Dedifferentiated amniotic fluid mesenchymal stem cell (primary cell): Measurements from ENCODE around the gene CSNK1E.

ENCODE experiments used
- DNase-seq: peaks from one replicate; pipeline ENCODE4 v3.0.0-alpha.2; 2016; ENCODE audit errors: extremely low spot score

The CSNK1E gene

GRCh38 chr22:38327805-38328204 is 10.6 kb upstream of the CSNK1E start:
- peak; percentile 59 for DNase-seq

DNA sequence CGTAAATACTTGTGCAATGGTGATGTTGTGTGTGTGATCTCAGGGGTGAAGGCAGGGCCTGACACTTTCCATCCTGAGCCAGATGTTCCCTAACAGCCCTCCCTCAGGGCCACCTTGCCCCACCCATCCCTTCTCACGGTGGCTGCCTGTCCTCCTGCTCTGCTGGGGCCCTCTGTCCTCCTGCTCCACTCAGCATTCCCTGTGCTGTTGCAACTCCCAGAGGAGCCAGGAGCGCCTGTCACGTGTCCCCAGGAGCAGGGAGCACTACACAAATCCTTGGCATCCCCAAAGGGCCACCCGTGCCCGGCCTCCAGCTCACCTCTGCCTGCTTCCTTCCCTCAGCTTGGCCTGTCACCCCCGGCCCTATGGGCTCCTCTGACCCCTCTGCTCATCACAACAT is 10.2 kb upstream of the CSNK1E start:
- no peak for DNase-seq

GRCh38 chr22:38325587-38325986 is 8.4 kb upstream of the CSNK1E start:
- DNase-seq: no peak

DNA sequence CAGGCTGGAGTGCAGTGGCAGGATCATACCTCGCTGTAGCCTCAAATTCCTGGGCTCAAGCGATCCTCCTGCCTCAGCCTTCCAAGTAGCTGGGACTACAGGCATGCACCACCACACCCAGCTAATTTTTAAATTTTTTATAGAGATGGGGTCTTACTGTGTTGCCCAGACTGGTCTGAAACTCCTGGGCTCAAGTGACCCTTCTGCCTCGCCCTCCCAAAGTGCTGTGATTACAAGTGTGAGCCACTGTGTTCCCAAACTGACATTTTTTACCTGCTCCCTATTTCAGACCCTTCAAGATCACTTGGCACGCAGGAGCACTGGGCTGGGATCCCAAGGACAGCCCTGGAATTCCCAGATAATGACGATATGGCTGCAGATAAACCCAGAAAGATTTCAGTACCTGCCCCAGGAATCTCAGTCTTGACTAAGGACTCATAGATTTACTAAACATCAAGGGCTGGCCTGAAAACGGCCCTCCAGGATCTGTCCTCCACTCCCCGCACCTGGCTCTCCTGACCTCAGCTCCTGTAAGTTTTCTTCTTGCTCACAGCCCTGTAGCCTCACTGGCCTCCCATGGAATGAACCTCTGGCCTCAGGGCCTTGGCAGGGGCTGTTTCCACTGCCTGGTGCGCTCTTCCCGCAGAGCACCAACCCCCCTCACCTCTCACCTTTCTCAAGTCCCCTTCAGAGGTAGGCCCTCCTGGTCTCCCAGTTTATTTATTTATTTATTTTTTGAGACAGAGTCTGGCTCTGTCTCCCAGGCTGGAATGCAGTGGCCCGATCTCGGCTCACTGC is 3.6 kb upstream of the CSNK1E start:
- no peak for DNase-seq

GRCh38 chr22:38318792-38319773 is 1.9 kb upstream of the CSNK1E start:
- no peak for DNase-seq

DNA sequence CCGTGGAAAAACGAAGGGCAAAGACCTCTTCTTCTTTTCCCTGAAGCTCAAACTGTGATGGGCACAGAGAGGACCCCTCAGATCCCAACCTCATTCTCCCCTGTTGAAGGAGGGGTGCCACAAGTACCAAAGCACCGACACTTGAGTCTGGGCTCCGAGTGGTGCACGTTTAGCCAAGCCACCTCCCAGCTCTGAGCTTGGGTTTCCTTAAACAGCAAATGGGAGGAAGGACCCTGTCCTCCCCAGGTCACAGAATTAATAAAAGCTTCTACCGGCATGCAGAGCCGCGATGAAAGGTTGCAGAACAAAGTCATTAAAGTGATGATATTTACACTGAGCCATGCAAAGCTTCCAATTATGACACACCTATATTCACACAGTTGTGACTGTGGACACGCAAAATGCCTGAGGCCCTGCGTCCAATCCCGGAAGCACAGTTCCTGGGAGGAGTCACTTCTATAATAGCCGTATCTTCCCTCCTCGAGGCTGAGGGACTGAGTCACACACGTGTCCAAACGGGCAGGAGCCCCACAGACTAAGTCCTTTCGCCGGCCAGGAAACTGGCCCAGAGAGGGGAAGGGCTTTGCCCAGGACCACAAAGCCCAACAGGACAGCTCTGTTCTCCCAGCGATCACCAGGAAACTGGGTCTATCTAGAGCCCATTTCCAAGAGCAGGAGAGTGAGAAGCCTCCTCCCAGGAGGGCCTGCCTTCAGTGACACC is 922 bp upstream of the CSNK1E start:
- peak; percentile 89 for DNase-seq

DNA sequence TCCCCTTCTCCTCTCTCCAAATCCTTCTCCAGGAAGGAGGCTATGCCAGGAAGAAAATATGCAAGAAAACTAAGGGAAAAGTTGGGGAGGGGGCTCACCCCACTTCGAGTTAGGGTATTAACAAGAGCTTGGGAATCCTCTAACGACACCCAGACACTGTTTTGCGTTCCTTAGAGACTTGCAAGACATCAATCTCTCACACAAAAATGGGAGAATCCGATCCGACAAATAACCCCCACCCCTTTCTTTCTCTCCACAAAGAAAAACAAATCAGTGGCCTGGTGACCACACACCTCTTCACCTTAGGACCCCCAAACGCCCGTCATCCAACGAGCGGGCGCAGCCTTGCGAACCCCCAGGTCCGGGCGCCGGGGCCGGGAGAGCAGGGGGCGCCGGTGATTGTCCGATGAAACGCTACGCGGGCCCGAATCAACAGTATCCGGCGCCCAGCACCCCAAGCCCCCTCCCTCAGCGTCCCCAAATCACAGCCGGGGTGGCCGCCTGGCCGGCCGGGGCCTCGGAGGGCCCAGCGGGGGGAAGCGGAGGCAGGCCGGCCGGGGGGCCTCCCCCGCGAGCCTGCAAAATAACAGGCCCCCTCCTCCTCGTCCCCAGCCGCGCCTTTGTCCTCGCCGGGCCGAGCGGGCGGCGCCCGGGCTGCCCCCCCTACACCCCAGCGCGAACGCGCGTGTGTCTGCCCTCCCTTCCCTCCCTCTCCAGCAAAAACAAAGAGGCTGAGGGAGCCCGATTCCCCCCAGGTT is 690 bp downstream of the CSNK1E start:
- peak; percentile 39 for DNase-seq

- no peak for DNase-seq
Measured at GRCh38 chr22:38315823-38316363, 1.3 kb downstream of the CSNK1E start.

DNA sequence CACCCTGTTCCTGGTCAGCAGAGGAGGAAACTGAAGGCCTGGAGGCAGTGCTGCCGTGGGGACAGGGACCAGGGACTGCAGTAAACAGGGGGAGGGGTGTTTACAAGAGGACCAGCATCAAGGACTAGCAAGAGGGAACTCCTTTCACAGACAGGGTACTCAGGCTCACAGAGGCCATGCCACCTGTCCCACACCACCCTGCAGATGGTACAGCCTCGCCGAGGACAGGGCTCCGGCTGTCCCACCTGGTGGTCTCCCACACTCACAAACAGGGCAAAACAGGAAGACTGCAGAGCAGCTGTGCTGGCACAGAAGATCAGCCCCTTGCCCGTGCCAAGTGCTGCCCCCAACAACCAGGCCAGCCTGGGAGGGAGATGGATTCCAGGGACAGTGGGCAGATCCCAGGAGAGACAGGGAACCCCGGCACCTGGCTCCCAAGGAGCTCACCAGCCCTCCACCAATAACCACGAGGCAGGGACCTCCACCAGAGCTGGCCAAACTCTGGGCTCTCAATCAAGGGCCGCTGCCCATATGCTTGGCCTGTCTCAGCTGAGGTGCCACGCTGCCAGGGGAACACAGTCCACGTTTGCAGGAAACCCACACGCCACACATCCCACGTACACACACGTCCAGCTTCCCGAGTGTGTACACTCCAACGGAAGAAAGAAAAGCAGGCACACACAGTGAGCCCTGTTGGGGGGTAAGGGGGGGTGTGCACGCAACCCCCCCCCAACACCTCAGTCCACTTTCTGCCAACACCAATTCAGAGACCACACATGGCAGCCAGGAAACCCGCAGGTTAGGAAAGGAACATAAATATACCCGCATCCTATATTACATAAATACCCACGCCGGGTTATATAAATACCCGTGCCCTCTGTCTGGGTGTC is 2.1 kb downstream of the CSNK1E start:
- DNase-seq: no peak

- no peak for DNase-seq
Measured at GRCh38 chr22:38314051-38314932, 2.9 kb downstream of the CSNK1E start.

- peak; percentile 32 for DNase-seq
Measured at GRCh38 chr22:38313384-38313955, 3.8 kb downstream of the CSNK1E start.

DNA sequence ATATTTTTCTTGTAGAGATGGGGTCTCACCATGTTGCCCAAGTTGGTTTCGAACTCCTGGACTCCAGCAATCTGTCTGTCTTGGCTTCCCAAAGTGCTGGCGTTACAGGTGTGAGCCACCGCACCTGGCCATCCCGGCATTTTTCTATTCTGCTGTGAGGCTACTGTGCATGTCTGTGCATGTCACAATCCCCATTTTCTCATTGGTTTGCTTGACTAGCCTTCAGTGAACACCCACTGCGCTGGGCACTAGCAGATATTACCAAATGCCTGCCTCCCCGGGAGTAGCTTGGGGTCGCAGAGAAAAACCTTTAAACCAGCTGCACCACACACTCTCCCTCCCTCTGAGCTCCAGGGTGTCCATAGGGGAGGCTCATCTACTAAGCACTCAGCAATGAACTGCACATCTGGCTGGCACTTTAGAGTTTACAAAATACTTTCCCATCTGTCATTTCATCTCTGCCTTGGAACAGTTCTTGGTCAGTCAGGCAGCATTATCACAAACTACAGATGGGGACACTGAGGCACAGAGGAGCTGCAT is 4.9 kb downstream of the CSNK1E start:
- DNase-seq: no peak

GRCh38 chr22:38311323-38311620 is 6.0 kb downstream of the CSNK1E start:
- no peak for DNase-seq

DNA sequence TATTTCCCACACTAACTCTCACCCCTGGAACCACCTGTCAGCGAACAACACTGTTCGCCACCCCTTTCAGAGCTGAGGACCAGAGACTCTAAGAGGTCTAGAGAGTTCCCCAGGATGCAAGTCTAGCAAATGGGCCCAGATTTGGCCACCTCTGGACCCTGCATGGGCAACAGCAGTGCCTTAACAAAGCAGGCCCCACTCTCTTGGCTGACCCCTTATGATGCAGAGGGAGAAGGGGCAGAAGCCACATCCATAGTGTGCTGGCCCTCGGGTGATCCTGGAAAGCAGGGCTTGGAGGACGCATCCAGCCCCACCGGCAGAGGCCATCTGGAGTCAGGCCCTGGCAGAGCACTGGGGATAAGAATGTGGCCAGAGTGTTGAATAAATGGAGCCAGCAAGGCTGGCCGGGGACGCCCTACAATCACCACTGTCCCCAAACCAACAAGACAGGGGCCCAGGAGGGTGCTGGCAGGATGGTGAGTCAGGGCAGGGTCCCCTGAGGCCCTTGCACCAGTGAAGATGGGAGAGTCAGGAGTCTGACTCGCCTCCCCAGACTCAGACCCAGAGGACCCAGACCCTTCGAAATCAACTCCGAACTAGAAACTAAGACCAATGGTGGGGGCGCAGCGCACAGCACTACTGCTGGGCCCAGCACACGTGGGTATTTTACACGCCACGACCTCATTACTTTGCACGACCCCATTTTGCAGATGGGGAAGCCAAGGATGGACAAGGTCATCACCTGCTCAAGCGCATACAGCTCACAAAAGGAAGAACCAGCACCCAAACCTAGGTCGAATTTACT is 6.5 kb downstream of the CSNK1E start:
- DNase-seq: no peak

DNA sequence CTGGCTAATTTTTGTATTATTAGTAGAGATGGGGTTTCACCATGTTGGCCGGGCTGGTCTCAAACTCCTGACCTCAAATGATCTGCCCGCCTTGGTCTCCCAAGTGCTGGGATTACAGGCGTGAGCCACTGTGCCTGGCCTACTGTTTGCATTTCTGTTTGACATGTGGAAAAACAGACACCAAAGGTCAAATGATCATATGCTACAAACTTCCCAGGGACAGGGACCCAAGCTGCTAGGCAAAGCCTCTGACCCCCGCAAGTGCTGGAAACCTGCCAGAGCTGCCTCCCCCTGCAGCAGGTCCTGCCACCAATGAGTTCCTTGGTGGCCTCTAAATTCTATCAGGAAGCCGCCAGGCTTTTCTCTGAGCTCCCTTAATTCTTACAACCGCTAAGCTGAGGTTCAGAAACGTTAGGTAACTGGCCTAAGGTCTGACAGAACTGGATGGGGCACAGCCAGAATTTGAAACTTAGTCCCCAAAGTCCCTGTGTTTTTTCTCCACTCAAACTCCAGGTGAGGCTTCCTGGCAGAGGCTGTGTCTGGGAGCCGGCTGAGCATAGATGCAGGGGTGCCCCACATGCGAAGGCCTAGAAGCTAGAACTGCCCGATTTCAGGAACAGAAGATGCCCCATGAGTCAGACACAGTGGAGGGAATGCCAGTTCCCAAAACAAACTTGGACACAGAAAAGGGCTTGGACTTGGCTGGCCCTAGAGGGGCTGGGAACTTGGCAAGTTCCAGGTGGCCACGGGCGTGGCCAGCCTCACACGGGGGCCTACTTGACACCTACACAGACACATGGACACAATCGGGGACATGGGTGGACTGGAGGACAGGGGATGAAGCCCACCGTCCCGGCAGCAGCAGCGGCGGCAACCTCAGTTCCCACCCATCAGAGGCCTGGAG is 7.4 kb downstream of the CSNK1E start:
- no peak for DNase-seq

DNA sequence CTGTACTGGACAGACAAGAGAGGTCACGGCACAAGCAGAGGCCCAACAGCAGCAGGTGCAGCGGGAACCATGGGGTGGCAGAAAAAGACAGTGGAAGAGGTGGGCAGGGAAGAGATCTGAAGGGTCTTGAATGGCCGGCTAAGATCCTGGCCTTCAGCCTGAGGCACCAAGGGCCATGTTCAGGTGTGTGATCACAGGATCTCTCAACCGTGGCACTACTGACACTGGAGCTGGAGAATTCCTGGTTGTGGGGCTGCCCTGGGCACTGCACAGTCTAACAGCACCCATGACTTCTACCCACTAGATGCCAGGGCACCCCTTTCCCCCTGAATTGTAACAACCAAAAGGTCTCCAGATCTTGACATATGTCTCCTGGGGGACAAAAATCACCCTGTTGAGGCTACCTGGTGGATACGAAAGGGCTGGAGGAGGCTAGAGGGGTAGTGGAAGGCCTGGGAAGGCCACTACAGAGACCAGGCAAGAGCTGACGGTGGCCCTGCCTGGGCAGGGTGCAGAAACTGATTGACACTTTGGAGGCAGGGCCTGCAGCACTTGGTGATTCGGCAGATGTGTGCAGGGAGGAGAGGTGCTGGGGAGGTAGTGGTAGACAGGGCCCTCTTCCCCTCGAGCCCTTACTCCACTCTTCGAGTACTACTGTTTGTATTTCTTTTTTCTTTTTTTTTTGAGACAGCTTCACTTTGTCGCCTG is 8.3 kb downstream of the CSNK1E start:
- DNase-seq: no peak
